NCI-H1105 treated with DMSO at 0.1 percent for 48 hours (cell line): Measurements from ENCODE around the gene R3HDM2.

ENCODE experiments used
- DNase-seq: peaks from one replicate; lab custom pipeline; 2025; lab: John Stamatoyannopoulos, UW

The R3HDM2 gene

GRCh38 chr12:57216014-57216911, 214.6 kb downstream of the R3HDM2 start, which contains the start of gene NXPH4:
Gene NXPH4 (plus strand): TSS chr12:57216794. CDS start chr12:57216970, 176 bp downstream.
- DNase-seq, result peak; percentile 10

GRCh38 chr12:57215668-57216013, 215.2 kb downstream of the R3HDM2 start:
- DNase-seq, result no peak

- DNase-seq, result no peak
Measured at GRCh38 chr12:57215065-57215464, 215.8 kb downstream of the R3HDM2 start.

GRCh38 chr12:57214398-57214781, 216.5 kb downstream of the R3HDM2 start:
- DNase-seq, result peak; percentile 62

GRCh38 chr12:57213763-57214397, 217.0 kb downstream of the R3HDM2 start:
- no peak for DNase-seq

- peak; percentile 72 for DNase-seq
Measured at GRCh38 chr12:57213058-57213715, 217.7 kb downstream of the R3HDM2 start.

GRCh38 chr12:57212701-57213057, 218.2 kb downstream of the R3HDM2 start:
- no peak for DNase-seq

- DNase-seq, result no peak
Measured at GRCh38 chr12:57211791-57212700, 218.8 kb downstream of the R3HDM2 start.

GRCh38 chr12:57210926-57211692, 219.7 kb downstream of the R3HDM2 start:
- no peak for DNase-seq

GRCh38 chr12:57210461-57210860, 220.4 kb downstream of the R3HDM2 start:
- no peak for DNase-seq

GRCh38 chr12:57209916-57210315, 220.9 kb downstream of the R3HDM2 start:
- DNase-seq, result no peak

- DNase-seq, result no peak
Measured at GRCh38 chr12:57208631-57209282, 222.1 kb downstream of the R3HDM2 start.

- no peak for DNase-seq
Measured at GRCh38 chr12:57207731-57208630, 222.9 kb downstream of the R3HDM2 start.

GRCh38 chr12:57205931-57206330, 224.9 kb downstream of the R3HDM2 start:
- DNase-seq, result no peak

- no peak for DNase-seq
Measured at GRCh38 chr12:57205186-57205585, 225.7 kb downstream of the R3HDM2 start.

GRCh38 chr12:57204454-57204853, 226.4 kb downstream of the R3HDM2 start:
- DNase-seq, result no peak

- DNase-seq, result no peak
Measured at GRCh38 chr12:57203791-57204190, 227.1 kb downstream of the R3HDM2 start.
